GM12874 (cell line): Measurements from ENCODE around the gene PRSS38.

Source experiments
- TF ChIP-seq, protein P1 (sequence below): IDR thresholded peaks from 2 replicates; pipeline ENCODE4 v1.5.1; 2011; ENCODE audit warnings: low read depth, mild to moderate bottlenecking, control low read depth, low read length, moderate library complexity; ENCODE audit not compliant: insufficient read depth

The PRSS38 gene

DNA sequence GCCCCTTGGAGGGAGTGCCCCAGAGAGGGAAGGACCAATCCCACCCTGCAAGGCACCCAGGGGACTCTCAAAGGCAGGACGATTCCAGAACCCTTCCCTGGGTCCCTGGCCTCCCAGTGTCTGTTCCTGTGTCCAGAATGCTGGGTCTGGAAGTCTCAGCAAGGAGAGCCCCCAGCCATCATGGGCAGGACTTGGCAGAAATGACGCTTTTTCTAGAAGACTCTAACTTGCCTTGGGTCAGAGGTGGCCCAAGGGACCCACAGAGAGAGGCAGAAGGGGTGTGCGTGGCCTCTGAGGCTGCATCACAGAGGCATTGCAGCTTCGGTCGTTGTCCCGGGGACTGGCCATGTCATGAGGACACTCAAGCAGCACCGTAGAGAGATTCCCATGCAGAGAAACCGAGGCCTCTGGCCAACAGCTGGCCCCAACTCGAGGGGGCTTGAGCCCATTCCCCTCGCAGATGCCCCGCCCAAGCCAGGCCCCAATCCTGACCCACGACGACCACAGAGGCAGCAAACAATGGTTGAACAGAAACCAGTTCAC, 74.5 kb downstream of the PRSS38 start:
- TF ChIP-seq, protein P1, sequence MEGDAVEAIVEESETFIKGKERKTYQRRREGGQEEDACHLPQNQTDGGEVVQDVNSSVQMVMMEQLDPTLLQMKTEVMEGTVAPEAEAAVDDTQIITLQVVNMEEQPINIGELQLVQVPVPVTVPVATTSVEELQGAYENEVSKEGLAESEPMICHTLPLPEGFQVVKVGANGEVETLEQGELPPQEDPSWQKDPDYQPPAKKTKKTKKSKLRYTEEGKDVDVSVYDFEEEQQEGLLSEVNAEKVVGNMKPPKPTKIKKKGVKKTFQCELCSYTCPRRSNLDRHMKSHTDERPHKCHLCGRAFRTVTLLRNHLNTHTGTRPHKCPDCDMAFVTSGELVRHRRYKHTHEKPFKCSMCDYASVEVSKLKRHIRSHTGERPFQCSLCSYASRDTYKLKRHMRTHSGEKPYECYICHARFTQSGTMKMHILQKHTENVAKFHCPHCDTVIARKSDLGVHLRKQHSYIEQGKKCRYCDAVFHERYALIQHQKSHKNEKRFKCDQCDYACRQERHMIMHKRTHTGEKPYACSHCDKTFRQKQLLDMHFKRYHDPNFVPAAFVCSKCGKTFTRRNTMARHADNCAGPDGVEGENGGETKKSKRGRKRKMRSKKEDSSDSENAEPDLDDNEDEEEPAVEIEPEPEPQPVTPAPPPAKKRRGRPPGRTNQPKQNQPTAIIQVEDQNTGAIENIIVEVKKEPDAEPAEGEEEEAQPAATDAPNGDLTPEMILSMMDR, result no peak

DNA sequence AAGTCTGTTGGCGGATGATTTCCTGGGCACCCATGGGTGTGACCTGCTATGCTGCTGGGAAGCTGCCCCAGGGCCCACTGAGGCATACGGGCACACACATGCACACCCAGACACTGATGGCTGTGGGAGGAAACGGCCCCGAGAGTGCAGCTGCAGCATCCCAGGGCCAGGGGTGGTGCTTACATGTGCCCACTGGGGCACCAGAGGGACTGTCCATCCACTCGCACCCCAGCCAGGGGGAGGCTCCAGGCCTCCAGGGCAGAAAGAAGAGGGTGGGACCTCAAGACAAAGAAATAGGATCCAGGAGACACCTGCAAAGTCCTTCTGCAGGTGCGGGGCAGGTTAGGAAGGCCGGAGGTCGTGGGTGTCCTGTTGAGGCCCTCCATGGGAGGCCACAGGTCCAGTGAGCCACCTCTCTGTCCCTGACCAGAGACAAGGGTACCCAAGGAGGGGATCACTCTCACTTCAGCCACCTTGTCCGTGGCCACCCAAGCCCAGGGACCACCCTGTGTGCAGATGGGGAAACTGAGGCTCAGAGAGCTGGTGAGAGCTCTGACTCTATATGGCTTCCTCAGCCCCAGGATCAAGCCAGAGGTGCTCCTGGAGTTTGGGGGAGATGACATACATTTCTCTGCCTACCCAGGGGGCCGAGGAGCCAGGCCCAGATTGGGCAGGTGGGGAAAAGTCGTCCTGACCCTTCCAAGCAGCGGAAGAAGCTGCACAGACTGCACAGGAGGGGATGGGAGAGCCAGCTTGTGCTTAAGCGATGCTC, 75.2 kb downstream of the PRSS38 start:
- TF ChIP-seq, protein P1, result no peak

DNA sequence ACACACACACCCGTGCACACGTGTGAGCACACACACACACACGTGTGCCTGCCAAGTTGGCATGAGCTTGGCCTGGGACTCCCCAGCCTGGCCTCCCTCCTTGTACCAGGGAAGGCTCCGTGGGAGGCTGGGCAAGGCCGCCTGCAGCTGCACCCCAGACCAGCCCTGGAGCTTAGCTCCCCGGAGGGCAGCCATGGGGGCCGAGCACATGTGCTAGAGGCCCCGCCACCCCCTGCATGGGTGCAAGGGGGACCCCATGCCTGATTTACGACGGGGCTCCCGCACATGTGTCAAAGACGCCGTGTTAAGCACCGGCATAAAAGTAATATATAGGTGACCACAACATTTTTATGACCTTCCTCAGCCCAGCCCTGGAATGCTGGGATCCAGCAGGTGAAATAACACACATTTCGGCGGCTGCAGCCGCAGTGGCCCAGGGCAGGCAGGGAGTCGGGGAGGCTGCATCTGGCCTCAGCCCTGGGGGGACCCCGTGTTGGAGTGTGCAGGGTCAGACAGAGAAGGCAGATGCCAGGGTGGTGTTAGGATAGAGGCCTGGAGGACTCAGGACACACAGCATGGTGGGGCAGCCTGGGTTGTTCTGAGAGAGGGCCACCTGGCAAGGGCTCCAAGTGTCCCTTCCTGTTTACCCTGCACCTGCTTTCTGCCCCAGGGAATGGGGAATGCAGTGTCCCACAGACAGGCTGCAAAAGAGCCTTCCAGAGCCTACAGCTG, 75.9 kb downstream of the PRSS38 start:
- TF ChIP-seq, protein P1, result no peak

DNA sequence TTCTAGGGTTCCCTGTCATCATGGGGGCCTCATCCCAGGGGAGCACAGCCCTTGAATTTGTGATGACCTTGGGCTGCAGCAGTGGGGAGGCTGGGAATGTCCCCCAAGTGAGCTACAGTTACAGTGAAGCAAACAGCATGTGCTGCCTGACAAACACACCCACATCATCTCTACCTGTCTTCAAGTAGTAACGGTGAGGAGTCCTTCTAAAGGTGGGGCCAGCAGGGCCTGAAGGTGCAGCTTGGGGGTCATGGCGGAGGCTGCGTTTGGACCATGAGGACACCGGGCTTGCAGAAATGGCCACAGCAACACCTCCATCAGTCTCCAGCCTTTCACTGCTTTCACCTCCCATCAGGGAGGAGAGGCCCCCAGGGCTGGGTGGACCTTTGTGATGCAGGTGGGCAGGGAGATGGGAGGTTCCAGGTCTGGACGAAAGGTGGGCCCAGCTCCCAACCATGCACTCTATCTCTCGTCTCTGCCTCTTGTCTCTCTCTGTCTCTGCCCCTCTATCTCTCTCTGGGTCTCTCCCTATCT, 76.5 kb downstream of the PRSS38 start:
- TF ChIP-seq, protein P1, result no peak

DNA sequence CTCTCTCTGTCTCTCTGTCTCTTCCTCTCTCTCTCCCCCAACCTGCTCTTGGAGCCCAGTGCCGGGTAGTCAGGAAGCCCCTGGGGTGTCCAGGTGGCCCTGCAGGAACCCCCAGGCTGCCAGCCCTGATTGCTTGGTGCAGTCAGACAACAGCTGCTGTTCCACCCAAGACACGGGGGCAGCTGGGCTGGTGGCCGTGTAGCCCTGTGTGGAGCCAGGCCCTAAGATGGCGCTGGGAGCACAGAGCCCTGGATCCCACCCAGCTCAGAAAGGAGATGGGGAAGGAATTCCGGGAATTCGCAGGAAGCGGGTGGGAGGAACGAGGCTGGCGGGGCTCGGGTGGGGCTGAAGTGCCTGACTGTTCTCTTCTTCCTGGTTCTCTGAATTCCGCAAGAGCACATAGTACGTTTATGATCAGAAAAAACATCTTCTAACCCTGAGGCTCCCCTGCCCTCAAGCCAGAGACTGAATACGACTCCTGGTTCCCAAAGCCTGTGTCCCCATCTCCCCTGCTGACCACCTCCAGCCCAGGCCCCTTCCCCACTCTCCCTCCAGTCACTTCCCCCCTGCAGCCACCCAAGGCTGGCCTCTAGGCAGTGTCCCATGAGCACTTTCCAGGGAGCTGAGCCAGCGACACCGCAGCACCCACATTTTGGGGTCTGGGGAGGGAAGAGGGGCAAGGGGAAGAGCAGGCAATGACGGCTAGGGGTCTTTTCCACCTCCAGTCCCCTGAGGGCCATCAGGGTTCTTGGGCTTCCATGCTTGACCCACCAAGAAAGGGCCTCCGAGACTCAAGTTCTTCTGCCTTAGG, 77.2 kb downstream of the PRSS38 start:
- TF ChIP-seq, protein P1, result no peak

DNA sequence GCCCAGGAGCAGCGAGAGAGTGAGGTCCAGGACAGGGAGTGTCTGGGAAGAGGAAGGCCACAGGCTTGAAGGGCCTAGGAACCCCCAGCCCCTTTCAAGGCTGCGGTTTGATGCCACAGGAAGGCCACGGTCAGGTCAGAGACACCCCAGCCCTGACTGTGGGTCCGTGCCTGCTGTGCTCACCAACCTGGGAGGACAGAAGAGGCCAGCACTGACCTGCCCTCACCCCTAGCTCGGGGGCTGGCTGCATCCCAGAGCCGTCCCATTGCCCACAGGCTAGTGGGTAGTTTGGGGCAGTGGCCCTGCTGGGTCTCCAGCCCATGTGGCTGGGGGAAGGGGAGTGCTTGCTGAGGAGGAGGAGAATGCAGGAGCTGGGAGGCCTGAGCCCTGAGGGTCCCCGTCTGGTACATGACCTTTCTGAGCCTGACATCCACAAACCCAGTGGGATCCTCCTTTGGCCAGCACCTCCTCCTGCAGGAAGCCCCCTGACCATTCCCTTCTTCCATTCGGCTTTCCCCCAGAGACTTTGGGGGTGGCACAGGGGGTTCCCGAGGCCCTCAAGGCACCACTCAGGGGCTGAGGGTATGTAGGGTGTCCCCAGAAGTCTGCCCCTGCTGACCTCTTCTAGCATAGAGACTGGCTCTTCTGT, 77.9 kb downstream of the PRSS38 start:
- TF ChIP-seq, protein P1, result no peak
